ENCODE results near the gene GAB1. TPM values are rescaled to one million over a fixed set of nuclear protein-coding genes. Genes with fewer than 3 reads are reported as not detected.

Gene GAB1
- 9.7 and 15.3 TPM in 2 replicates for total RNA-seq

DNA sequence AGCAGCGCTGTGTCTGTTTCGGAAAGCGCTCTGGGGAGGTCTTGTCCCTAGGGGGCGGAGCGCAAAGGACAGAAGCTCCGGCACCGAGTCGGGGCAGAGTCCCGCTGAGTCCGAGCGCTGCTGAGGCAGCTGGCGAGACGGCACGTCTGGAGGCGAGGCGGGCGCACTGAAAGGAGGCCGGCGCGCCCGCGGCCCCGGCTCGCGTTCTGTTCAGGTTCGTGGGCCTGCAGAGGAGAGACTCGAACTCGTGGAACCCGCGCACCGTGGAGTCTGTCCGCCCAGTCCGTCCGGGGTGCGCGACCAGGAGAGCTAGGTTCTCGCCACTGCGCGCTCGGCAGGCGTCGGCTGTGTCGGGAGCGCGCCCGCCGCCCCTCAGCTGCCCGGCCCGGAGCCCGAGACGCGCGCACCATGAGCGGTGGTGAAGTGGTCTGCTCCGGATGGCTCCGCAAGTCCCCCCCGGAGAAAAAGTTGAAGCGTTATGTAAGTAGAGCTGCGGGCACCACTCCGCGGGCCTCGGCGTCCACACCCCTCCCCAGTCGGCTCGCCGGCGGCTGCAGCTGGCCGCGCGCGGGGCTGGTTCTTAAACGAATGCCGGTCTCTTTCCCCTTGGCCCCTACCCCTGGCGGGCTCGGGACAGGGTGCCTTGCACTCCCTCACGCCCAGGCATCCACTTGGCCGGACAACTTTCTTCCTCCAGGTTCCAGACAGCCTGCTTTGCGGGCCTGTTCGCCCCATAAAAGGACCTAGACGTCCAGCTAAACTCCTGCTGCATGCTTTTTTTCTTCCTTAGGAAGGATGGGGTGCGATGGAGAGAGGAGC is at the start of gene GAB1:
Gene GAB1, plus strand, starts transcription at position 96 of the 819 bp plus-strand sequence. Its CDS starts 313 bp downstream, at position 409.

DNA sequence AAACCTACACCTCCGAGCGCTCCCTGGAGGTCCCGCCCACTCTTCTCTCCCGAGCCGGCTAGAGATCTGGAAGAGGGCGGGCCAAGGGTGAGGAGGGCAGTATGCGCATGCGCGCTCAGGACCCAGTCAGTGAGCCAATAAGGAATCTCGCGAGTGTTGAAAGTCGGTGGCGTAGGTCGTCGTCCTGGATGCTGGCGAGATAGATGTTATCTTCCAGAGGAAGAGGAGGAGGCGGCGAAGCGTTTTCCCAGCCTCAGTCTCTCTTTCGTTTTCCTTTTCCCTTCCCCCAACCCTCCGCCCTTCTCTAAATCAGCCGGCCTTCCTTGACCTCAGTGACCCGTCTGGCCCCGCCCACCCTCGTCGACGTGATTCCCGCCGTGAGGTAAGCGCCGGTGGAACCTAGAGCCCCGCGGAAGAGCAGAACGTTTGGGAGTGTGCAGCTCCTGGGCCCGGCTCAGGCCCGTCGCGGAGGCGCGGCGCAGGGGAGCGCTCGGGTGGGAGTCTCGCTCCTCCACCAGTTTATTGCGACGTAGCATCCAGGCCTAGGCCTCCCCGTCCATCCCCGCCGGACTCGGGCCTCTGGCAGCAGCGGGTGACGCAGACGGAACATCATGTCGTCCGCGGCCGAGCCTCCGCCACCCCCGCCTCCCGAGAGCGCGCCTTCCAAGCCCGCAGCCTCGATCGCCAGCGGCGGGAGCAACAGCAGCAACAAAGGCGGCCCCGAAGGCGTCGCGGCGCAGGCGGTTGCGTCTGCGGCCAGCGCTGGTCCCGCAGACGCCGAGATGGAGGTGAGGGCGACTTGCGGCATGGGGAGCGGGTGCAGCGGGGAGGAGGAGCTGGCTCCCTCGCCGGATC is 176.9 kb downstream of the GAB1 start, which contains the start of gene SMARCA5:
Gene SMARCA5, plus strand, starts transcription at position 389 of the 855 bp plus-strand sequence. Its CDS starts 223 bp downstream, at position 612.

Other genes with a start within 250 kb of the GAB1 start
- gene USP38, start 152.0 kb upstream of the GAB1 start, total RNA-seq = 21.3 and 22.1 TPM in 2 replicates
- 49.4 and 62.9 TPM in 2 replicates for gene SMARCA5, start 176.8 kb downstream of the GAB1 start, total RNA-seq